Measurements from ENCODE around the gene CLDN20. TPM values are rescaled to one million over a fixed set of nuclear protein-coding genes. Genes with fewer than 3 reads are reported as not detected.

Gene CLDN20
- total and polyA plus RNA-seq, 2 of the 4 experiments (the other 2 are of a cell fraction): not detected

GRCh38 chr6:155235087-155235486 lies 28.7 kb upstream of the CLDN20 start:
- ChIA-PET POLR2A (ENCODE audit: unreplicated experiment) (no interaction called here), CTCF (interaction anchor here (1.1 kb wide), 1 partner anchor 52 kb away, joined by 3 read pairs; no protein-coding TSS in a partner anchor)
- no peak overlapping the region for H4K91ac ChIP-seq (ENCODE audit: insufficient read depth, low read depth, low read length)
- H3K27me3 ChIP-seq (ENCODE audit: control insufficient read depth, insufficient read depth, low read length): no peaks in the 10 kb centered on the region
- H3K18ac ChIP-seq (ENCODE audit: low read depth, low read length): no peak overlapping the region
- intact Hi-C loops (cut with micrococcal nuclease) (no loop called here), in situ Hi-C loops (cut with MboI; ENCODE audit: low sequenced_read_pairs) (no loop called here), dilution Hi-C loops (cut with HindIII; ENCODE audit: low sequenced_read_pairs, unreplicated experiment) (no loop called here)
- ATAC-seq (ENCODE audit: low read depth) (peak; percentile 68), DNase-seq (peak; percentile 42)
- no peak overlapping the region for H3K27ac ChIP-seq (ENCODE audit: insufficient read depth, low read length)
- no peaks in the 10 kb centered on the region for H3K36me3 ChIP-seq (ENCODE audit: control insufficient read depth, insufficient read depth, low read length)
- H3K4ac ChIP-seq (ENCODE audit: low read depth, low read length): no peak overlapping the region
- H3K9me1 ChIP-seq (ENCODE audit: insufficient read depth, low read length): no peaks in the 10 kb centered on the region; the same call in 1 of the 2 replicates
- no peak overlapping the region for H3K9ac ChIP-seq (ENCODE audit: low read depth, low read length)
- WGBS, 2 experiments (ENCODE audit: extremely low coverage in 2 of 2, insufficient read length in 1 of 2): 0% methylated on average over 1 of the region's 5 CpGs; no CpG with 5 or more reads in 1 of the 2 experiments
- no peak overlapping the region for H3K23ac ChIP-seq (ENCODE audit: low read depth, low read length)
- no peak overlapping the region; a peak in 1 of 4 replicates for H4K8ac ChIP-seq (ENCODE audit: low read depth in 2 of 2, low read length in 2 of 2)
- H2BK15ac ChIP-seq (ENCODE audit: low read depth, low read length): no peak overlapping the region
- H2BK120ac ChIP-seq (ENCODE audit: low read depth, low read length): no peak overlapping the region
- peak overlapping the region; percentile 13; the same call in 1 of the 2 replicates for H3K14ac ChIP-seq (replicated peaks; ENCODE audit: low read depth, low read length)
- no peak overlapping the region for H2AK9ac ChIP-seq (replicated peaks; ENCODE audit: low read depth, low read length, poor library complexity)
- BruUV-seq (replicated peaks): no TSS peak
- no peak overlapping the region for H3K4me2 ChIP-seq (ENCODE audit: low read depth, low read length)
- H2AK5ac ChIP-seq (ENCODE audit: low read depth, low read length): peak overlapping the region; percentile 40; the same call in 1 of the 2 replicates
- no peak overlapping the region for H4K5ac ChIP-seq (ENCODE audit: low read depth, low read length)
- peak overlapping the region; percentile 38 for H2AFZ ChIP-seq (replicated peaks; ENCODE audit: low read length, poor library complexity)
- no peak overlapping the region for H3K4me3 ChIP-seq (ENCODE audit: insufficient read depth, low read depth, low read length)
- H2BK20ac ChIP-seq (ENCODE audit: low read depth, low read length): no peak overlapping the region
- H3K79me1 ChIP-seq (ENCODE audit: low read depth in 1 of 2, low read length in 2 of 2): no peaks in the 10 kb centered on the region
- no peak overlapping the region for H2BK5ac ChIP-seq (ENCODE audit: low read depth, low read length, poor library complexity, severe bottlenecking)
- H3K56ac ChIP-seq (ENCODE audit: extremely low read depth, insufficient read depth, low read length): no peak overlapping the region
- no peaks in the 10 kb centered on the region; the same call in 1 of the 2 replicates for H3K9me3 ChIP-seq (ENCODE audit: control insufficient read depth, insufficient read depth, low read length)
- H4K20me1 ChIP-seq (ENCODE audit: insufficient read depth, low read length): no peaks in the 10 kb centered on the region
- peaks cover 4% of the 10 kb centered on the region; the same call in 1 of the 2 replicates for H3K4me1 ChIP-seq (ENCODE audit: control insufficient read depth, insufficient read depth, low read length)
- TF ChIP-seq MAZ (IDR thresholded peaks at IDR 0.05; ENCODE audit: borderline replicate concordance, low read depth, low read length) (no peak), USF2 (IDR thresholded peaks at IDR 0.05; ENCODE audit: low read depth, low read length) (no peak), SMC3 (IDR thresholded peaks at IDR 0.05; ENCODE audit: low read depth, low read length) (no peak), RFX5 (IDR thresholded peaks at IDR 0.05; ENCODE audit: low read depth, low read length) (no peak), MXI1 (IDR thresholded peaks at IDR 0.05; ENCODE audit: borderline replicate concordance, low read depth, low read length) (no peak), FOS (IDR thresholded peaks at IDR 0.05; ENCODE audit: low read depth, low read length) (no peak), CEBPB (IDR thresholded peaks at IDR 0.05; ENCODE audit: low read depth, low read length) (no peak), CHD1 (IDR thresholded peaks at IDR 0.05; ENCODE audit: low read depth, low read length) (no peak), MAFK (IDR thresholded peaks at IDR 0.05; ENCODE audit: low read depth, low read length) (no peak), BHLHE40 (IDR thresholded peaks at IDR 0.05; ENCODE audit: low read depth, low read length) (no peak), ELK1 (IDR thresholded peaks at IDR 0.05; ENCODE audit: borderline replicate concordance, low read depth, low read length) (no peak), NFE2L2 (IDR thresholded peaks at IDR 0.05; ENCODE audit: low read depth, low read length) (no peak), RCOR1 (IDR thresholded peaks at IDR 0.05; ENCODE audit: insufficient replicate concordance, low read length) (no peak), RAD21 (IDR thresholded peaks at IDR 0.05; ENCODE audit: low read length) (no peak), POLR2A (IDR thresholded peaks at IDR 0.05; ENCODE audit: low read depth, low read length) (no peak)
- TF ChIP-seq, protein P1, sequence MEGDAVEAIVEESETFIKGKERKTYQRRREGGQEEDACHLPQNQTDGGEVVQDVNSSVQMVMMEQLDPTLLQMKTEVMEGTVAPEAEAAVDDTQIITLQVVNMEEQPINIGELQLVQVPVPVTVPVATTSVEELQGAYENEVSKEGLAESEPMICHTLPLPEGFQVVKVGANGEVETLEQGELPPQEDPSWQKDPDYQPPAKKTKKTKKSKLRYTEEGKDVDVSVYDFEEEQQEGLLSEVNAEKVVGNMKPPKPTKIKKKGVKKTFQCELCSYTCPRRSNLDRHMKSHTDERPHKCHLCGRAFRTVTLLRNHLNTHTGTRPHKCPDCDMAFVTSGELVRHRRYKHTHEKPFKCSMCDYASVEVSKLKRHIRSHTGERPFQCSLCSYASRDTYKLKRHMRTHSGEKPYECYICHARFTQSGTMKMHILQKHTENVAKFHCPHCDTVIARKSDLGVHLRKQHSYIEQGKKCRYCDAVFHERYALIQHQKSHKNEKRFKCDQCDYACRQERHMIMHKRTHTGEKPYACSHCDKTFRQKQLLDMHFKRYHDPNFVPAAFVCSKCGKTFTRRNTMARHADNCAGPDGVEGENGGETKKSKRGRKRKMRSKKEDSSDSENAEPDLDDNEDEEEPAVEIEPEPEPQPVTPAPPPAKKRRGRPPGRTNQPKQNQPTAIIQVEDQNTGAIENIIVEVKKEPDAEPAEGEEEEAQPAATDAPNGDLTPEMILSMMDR (conservative IDR thresholded peaks at IDR 0.05; ENCODE audit: low read depth, low read length): no peak

Measured in IMR-90 (cell line).